Right lobe of liver (tissue), 4 donors: ENCODE results near the gene CUL3.

Source experiments
- POLR2A ChIP-seq: fragments of 450-650 bp; IDR thresholded peaks from one replicate; pipeline ENCODE4 v1.6.1; 2017; ENCODE audit warnings: antibody characterized with exemption, mild to moderate bottlenecking
- TF ChIP-seq, protein P1 (sequence below), 4 donors: fragments of 200-600 bp in 3 of 4; fragments of 450-650 bp in 1 of 4; IDR thresholded peaks; one replicate each; pipeline versions ENCODE4 v1.5.1 to v1.8.0; 2016 to 2022; ENCODE audit warnings: antibody characterized with exemption in 4 of 4, mild to moderate bottlenecking in 2 of 4
- donor health status: DM: no; HTN: no; CAD: no.
- donor health status: DM: no; HTN: no; CAD: no.
- donor health status: DM: no; HTN: yes; CAD: no.

DNA sequence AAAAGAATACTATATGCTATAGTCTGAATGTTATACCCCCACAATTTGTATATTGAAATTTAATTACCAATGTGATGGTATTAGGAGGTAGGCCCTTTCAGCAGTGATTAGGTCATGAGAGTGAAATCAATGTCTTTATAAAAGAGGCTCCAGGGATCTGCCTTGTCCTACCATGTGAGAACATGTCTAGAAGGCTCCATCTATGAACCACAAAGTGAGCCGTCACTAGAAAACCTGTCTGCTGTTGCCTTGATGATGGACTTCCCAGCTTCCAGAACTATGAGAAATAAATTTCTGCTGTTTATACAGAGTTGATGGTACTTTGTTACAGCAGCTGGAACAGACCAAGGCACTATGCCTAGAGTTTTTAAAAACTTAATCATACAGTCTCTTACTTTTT lies 136.9 kb downstream of the CUL3 start:
- TF ChIP-seq, protein P1, sequence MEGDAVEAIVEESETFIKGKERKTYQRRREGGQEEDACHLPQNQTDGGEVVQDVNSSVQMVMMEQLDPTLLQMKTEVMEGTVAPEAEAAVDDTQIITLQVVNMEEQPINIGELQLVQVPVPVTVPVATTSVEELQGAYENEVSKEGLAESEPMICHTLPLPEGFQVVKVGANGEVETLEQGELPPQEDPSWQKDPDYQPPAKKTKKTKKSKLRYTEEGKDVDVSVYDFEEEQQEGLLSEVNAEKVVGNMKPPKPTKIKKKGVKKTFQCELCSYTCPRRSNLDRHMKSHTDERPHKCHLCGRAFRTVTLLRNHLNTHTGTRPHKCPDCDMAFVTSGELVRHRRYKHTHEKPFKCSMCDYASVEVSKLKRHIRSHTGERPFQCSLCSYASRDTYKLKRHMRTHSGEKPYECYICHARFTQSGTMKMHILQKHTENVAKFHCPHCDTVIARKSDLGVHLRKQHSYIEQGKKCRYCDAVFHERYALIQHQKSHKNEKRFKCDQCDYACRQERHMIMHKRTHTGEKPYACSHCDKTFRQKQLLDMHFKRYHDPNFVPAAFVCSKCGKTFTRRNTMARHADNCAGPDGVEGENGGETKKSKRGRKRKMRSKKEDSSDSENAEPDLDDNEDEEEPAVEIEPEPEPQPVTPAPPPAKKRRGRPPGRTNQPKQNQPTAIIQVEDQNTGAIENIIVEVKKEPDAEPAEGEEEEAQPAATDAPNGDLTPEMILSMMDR (IDR thresholded peaks at IDR 0.05), result no peak
- TF ChIP-seq POLR2A, result no peak
